AG04449 (cell line): ENCODE results near the gene TBC1D14.
"Not testable (repeated sequence)": the region's sequence is repeated elsewhere in the genome, so short reads cannot be mapped to it uniquely, and the experiment has no call there.

Experiments
- CTCF ChIA-PET: fragments of 350-600 bp; formaldehyde crosslinking; extraction: SDS; loops from one replicate; lab custom pipeline; 2021; ENCODE audit warnings: antibody characterized with exemption; lab: Yijun Ruan, JAX
- POLR2A ChIA-PET: fragments of 400-600, 350-600 bp; formaldehyde crosslinking; extraction: SDS; loops from one replicate; lab custom pipeline; 2020; ENCODE audit warnings: antibody characterized with exemption, inconsistent platforms; lab: Yijun Ruan, JAX
- DNase-seq: peaks from one replicate; pipeline ENCODE4 v3.0.0-alpha.2; 2010; ENCODE audit warnings: low read depth, low spot score
- H3K4me3 ChIP-seq: 2 replicates; pipeline ENCODE4 v1.5.1; 2011; ENCODE audit warnings: low read depth, mild to moderate bottlenecking, control low read depth, low read length
- CTCF ChIP-seq: IDR thresholded peaks from one replicate; pipeline ENCODE4 v1.5.1; 2011; ENCODE audit warnings: mild to moderate bottlenecking, moderate library complexity, low read length, control low read depth, inconsistent platforms; ENCODE audit not compliant: insufficient read depth; ENCODE audit errors: missing control alignments

TBC1D14 gene

DNA sequence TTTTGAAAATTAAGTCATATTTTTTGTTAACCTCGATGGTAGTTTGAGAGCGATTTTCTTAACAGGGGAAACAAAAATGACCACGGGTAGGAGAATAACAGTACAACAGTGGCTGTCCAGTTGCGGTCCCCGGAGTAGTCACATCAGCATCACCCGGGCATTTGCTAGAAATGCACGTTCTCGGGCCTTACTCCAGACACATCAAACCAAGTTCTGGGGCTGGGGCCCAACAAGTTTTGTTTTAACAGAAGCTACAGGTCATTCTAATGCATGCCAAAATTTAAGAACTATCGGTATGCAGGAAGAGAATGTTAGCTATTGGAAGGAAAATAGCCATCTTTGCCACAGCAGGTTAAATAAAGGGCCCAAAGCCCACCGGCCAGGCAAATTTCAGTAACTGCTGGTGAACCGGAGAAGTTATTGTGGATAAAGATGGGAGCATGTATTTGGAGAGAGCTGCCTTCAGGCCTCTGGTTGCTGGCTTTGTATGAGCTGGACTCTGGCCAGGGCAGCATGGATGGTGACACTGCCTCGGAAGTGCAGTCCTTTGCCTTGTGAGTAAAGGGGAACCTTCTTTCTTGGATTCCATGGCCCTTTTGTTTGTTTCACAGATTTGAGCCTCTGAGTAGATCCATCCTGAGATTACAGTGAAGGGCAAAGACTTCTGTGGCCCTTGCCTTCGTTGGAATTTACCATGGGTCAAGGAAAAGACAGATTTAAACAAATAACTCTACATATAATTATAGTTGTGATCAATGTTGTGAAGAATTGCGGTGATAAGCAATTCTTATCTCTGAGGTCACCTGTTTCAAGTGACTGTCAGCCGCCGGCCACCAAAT, 62.1 kb downstream of the TBC1D14 start:
- TF ChIP-seq CTCF: no peak
- DNase-seq: no peak
- POLR2A ChIA-PET: no interaction called here
- H3K4me3 ChIP-seq: no peak overlapping the region
- CTCF ChIA-PET: interaction anchor here (1.2 to 4.9 kb wide), 8 partner anchors 9 to 188 kb away, joined by 3 to 173 read pairs (median 12); partner anchors contain the start of gene GRPEL1

DNA sequence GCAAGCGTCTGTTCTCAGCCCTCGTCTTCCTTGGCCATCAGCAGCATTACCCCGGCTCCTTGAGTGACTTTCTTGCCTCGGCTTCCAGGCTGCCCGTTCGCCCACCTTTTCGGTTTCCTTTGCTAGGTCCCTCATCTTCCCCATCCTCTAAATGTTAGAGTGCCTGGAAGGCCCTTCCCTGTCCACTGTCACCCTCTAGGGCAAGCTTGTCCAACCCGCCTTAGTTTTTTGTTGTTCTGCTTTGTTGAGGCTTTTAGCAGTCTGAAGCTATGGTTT, 62.7 kb downstream of the TBC1D14 start:
- ChIA-PET CTCF (interaction anchor here (1.2 to 4.9 kb wide), 9 partner anchors 9 to 189 kb away, joined by 3 to 173 read pairs (median 13); partner anchors contain the start of gene GRPEL1), POLR2A (no interaction called here)
- DNase-seq: no peak
- TF ChIP-seq CTCF: no peak
- H3K4me3 ChIP-seq: no peak overlapping the region

- H3K4me3 ChIP-seq: no peak overlapping the region
- ChIA-PET CTCF (interaction anchor here (1.0 to 4.9 kb wide), 21 partner anchors 7 to 253 kb away, joined by 3 to 173 read pairs (median 11); partner anchors contain the start of genes GRPEL1, TADA2B and TBC1D14), POLR2A (no interaction called here)
- no peak for TF ChIP-seq CTCF
- no peak for DNase-seq
Measured at GRCh38 chr4:6972911-6973310, 63.3 kb downstream of the TBC1D14 start.

DNA sequence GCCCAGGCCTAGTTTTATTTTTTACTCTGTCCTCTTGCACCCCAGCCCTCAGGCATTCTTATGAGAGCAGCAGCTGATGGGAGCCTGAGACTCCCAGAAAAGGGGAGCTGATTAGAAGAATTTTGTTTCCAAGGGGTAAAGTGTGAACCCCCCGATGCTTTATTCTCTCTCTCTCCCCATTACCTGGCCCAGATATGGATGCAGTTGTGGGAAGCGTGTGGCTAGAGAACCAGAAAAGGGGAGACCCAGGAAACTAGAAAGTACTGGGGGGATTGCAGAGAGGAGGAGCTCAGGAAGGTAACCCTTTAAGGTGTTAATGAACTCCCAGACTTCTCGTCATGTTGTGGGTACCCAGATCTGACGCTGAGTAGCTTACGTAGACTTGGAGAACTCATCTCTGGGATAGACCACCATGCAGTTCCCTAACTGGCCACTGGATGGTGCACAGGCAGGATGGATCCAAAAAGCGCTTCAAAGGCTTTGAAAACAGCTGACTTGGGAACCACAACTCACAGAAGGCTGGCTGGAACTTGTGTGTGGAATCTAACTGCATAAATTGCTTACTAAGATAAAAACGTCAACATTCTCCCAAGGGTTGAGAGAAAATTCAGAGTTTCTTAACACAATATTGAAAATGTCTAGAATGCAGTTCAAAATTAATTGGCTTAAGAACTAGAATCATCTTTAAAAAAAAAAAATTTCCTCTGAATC, 64.7 kb downstream of the TBC1D14 start:
- ChIA-PET CTCF (interaction anchor here (0.6 to 4.9 kb wide), 44 partner anchors 9 to 255 kb away, joined by 3 to 173 read pairs (median 5); partner anchors contain the start of genes GRPEL1, TADA2B and TBC1D14), POLR2A (interaction anchor here (0.9 kb wide), 1 partner anchor 93 kb away, joined by 5 read pairs; the partner anchor contains the start of gene GRPEL1)
- DNase-seq: no peak
- H3K4me3 ChIP-seq: no peak overlapping the region
- peak; percentile 92 for TF ChIP-seq CTCF

DNA sequence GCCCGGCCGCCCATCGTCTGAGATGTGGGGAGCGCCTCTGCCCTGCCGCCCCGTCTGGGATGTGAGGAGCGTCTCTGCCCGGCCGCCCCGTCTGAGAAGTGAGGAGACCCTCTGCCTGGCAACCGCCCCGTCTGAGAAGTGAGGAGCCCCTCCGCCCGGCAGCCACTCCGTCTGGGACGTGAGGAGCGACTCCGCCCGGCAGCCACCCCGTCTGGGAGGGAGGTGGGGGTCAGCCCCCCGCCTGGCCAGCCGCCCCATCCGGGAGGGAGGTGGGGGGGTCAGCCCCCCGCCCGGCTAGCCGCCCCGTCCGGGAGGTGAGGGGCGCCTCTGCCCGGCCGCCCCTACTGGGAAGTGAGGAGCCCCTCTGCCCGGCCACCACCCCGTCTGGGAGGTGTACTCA, 68.2 kb downstream of the TBC1D14 start:
- not testable (repeated sequence) for DNase-seq

GRCh38 chr4:6983544-6984142, 74.0 kb downstream of the TBC1D14 start:
- H3K4me3 ChIP-seq: no peak overlapping the region
- no peak for DNase-seq
- POLR2A ChIA-PET: no interaction called here
- no peak for TF ChIP-seq CTCF
- CTCF ChIA-PET: interaction anchor here (1.3 to 4.8 kb wide), 5 partner anchors 10 to 264 kb away, joined by 3 to 43 read pairs (median 9); no protein-coding TSS in a partner anchor

More for the DNA sequence above, 68.2 kb downstream of the TBC1D14 start:
- CTCF ChIA-PET, H3K4me3 ChIP-seq, POLR2A ChIA-PET: not testable (repeated sequence)
